A549 (cell line): ENCODE results near the gene CEACAM1.
"Not testable (repeated sequence)": the region's sequence is repeated elsewhere in the genome, so short reads cannot be mapped to it uniquely, and the experiment has no call there.

Experiments
- BHLHE40 ChIP-seq: IDR thresholded peaks from 2 replicates; pipeline ENCODE4 v1.6.1; 2012; ENCODE audit warnings: low read depth, low read length, inconsistent platforms
- CBX2 ChIP-seq: fragments of 200-600 bp; sonication (generic); IDR thresholded peaks from 2 replicates; pipeline ENCODE4 v1.6.1; 2016; ENCODE audit warnings: low read depth, mild to moderate bottlenecking, borderline replicate concordance
- CBX8 ChIP-seq: fragments of 200-600 bp; sonication (generic); IDR thresholded peaks from 2 replicates; pipeline ENCODE4 v1.6.1; 2016
- CTCF ChIP-seq: fragments of >200 bp; sonication (Bioruptor Twin); formaldehyde crosslinking; IDR thresholded peaks from 3 replicates; pipeline ENCODE4 v1.5.1; 2016
- E2F6 ChIP-seq: IDR thresholded peaks from 2 replicates; pipeline ENCODE4 v1.6.1; 2012; ENCODE audit warnings: low read depth, borderline replicate concordance
- EP300 ChIP-seq, 2 experiments: fragments of >200 bp; sonication (Bioruptor Twin); formaldehyde crosslinking; IDR thresholded peaks; 2 replicates in 1 of 2; 3 replicates in 1 of 2; pipeline ENCODE4 v1.6.1; 2016 to 2017
- JUN ChIP-seq, 2 experiments: fragments of >200 bp; sonication (Bioruptor Twin); formaldehyde crosslinking; IDR thresholded peaks; 2 replicates in 1 of 2; 3 replicates in 1 of 2; pipeline ENCODE4 v1.6.1; 2016 to 2017
- POLR2A ChIP-seq: IDR thresholded peaks from 2 replicates; pipeline ENCODE4 v1.6.1; 2012; ENCODE audit warnings: mild to moderate bottlenecking, low read length
- RAD21 ChIP-seq, 2 experiments: fragments of >200 bp in 1 of 2; sonication (Bioruptor Twin) in 1 of 2; formaldehyde crosslinking in 1 of 2; IDR thresholded peaks in 1 of 2; conservative IDR thresholded peaks in 1 of 2; 2 replicates in 1 of 2; 3 replicates in 1 of 2; pipeline ENCODE4 v1.6.1; 2012 to 2018; ENCODE audit warnings: inconsistent platforms in 1 of 2
- SREBF2 ChIP-seq: fragments of 450-650 bp; IDR thresholded peaks from 2 replicates; pipeline ENCODE4 v1.6.1; 2014; ENCODE audit warnings: mild to moderate bottlenecking, moderate library complexity
- ZFP36 ChIP-seq: fragments of 450-650 bp; IDR thresholded peaks from 2 replicates; pipeline ENCODE4 v1.6.1; 2014; ENCODE audit warnings: borderline replicate concordance; ENCODE audit not compliant: partially characterized antibody
- TF ChIP-seq, protein P1 (sequence below): fragments of 200-600 bp; sonication (generic); IDR thresholded peaks from 2 replicates; pipeline ENCODE4 v1.6.1; 2016; ENCODE audit warnings: antibody characterized with exemption, mild to moderate bottlenecking, moderate library complexity
- TF ChIP-seq, protein P2 (sequence below): fragments of >200 bp; sonication (Bioruptor Twin); formaldehyde crosslinking; IDR thresholded peaks from 3 replicates; pipeline ENCODE4 v1.6.1; 2016

DNA sequence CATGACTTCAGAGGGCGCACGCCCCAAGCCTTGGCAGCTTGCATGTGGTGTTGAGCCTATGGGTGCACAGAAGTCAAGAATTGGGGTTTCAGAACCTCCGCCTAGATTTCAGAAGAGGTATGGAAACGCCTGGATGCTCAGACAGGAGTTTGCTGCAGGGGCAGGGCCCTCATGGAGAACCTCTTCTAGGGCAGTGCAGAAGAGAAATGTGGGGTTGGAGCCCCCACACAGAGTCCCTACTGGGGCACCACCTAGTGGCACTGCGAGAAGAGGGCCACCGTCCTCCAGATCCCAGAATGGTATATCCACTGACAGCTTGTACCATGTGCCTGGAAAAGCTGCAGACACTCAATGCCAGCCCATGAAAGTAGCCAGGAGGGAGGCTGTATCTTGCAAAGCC is 22.2 kb upstream of the CEACAM1 start:
- TF ChIP-seq CTCF; RAD21 (conservative IDR thresholded peaks at IDR 0.05 in 1 of 2, IDR thresholded peaks at IDR 0.05 in 1 of 2); POLR2A; EP300 (IDR thresholded peaks at IDR 0.05); CBX8; BHLHE40; JUN (IDR thresholded peaks at IDR 0.05); CBX2; SREBF2; ZFP36; E2F6: not testable (repeated sequence)
- TF ChIP-seq, protein P1, sequence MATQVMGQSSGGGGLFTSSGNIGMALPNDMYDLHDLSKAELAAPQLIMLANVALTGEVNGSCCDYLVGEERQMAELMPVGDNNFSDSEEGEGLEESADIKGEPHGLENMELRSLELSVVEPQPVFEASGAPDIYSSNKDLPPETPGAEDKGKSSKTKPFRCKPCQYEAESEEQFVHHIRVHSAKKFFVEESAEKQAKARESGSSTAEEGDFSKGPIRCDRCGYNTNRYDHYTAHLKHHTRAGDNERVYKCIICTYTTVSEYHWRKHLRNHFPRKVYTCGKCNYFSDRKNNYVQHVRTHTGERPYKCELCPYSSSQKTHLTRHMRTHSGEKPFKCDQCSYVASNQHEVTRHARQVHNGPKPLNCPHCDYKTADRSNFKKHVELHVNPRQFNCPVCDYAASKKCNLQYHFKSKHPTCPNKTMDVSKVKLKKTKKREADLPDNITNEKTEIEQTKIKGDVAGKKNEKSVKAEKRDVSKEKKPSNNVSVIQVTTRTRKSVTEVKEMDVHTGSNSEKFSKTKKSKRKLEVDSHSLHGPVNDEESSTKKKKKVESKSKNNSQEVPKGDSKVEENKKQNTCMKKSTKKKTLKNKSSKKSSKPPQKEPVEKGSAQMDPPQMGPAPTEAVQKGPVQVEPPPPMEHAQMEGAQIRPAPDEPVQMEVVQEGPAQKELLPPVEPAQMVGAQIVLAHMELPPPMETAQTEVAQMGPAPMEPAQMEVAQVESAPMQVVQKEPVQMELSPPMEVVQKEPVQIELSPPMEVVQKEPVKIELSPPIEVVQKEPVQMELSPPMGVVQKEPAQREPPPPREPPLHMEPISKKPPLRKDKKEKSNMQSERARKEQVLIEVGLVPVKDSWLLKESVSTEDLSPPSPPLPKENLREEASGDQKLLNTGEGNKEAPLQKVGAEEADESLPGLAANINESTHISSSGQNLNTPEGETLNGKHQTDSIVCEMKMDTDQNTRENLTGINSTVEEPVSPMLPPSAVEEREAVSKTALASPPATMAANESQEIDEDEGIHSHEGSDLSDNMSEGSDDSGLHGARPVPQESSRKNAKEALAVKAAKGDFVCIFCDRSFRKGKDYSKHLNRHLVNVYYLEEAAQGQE: not testable (repeated sequence)
- TF ChIP-seq, protein P2, sequence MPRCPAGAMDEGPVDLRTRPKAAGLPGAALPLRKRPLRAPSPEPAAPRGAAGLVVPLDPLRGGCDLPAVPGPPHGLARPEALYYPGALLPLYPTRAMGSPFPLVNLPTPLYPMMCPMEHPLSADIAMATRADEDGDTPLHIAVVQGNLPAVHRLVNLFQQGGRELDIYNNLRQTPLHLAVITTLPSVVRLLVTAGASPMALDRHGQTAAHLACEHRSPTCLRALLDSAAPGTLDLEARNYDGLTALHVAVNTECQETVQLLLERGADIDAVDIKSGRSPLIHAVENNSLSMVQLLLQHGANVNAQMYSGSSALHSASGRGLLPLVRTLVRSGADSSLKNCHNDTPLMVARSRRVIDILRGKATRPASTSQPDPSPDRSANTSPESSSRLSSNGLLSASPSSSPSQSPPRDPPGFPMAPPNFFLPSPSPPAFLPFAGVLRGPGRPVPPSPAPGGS: not testable (repeated sequence)
